T-helper 2 cell (primary cell): ENCODE data around the gene RBM38.

Experiments used
- DNase-seq, 5 experiments: peaks; one replicate each; pipeline versions ENCODE4 v3.0.0 to v3.0.0-alpha.2; 2012 to 2022

The RBM38 gene

DNA sequence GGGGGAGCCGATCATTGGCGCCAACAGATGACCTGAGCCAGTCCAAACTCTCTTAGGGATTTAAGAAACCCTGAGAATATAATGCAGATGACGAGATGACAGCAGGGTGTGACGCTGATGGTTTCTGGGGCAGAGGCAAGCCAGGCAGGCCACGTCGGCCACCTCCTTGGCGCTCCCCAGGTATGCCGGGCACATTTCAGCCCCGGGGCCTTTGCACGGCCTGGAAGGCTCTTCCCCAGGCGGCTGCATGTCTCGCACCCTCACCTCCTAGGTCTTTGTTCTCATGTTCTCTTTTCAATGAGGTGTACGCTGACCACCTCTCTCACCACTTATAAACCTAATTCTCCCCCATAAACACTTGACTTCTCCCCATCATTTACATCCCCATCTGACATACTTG is 64.9 kb downstream of the RBM38 start:
- DNase-seq = no peak

GRCh38 chr20:57457243-57458095 is 66.3 kb downstream of the RBM38 start:
- no peak for DNase-seq

- DNase-seq = no peak
Measured at GRCh38 chr20:57458400-57459160, 67.4 kb downstream of the RBM38 start.
